Mesendoderm (in vitro differentiated cells): ENCODE data around the gene ADRA2A.

Experiments used
- DNase-seq: peaks from one replicate; pipeline ENCODE4 v3.0.0; 2013
- H2AK5ac ChIP-seq: 2 replicates; pipeline ENCODE4 v1.6.1; 2013; ENCODE audit warnings: low read length, inconsistent platforms
- H2BK120ac ChIP-seq: 2 replicates; pipeline ENCODE4 v1.6.1; 2013; ENCODE audit warnings: low read depth, mild to moderate bottlenecking, low read length, moderate library complexity, mixed read lengths
- H2BK15ac ChIP-seq: replicated peaks from 2 replicates; pipeline ENCODE4 v1.6.1; 2013; ENCODE audit warnings: low read depth, mild to moderate bottlenecking, moderate library complexity
- H2BK5ac ChIP-seq: 2 replicates; pipeline ENCODE4 v1.6.1; 2013; ENCODE audit warnings: low read length, inconsistent platforms
- H3K18ac ChIP-seq: 2 replicates; pipeline ENCODE4 v1.6.1; 2013; ENCODE audit warnings: mild to moderate bottlenecking, low read length, mixed read lengths
- H3K23ac ChIP-seq: one replicate; pipeline ENCODE4 v1.6.1; 2013; ENCODE audit warnings: low read length
- H3K27ac ChIP-seq: 2 replicates; pipeline ENCODE4 v1.5.1; 2013; ENCODE audit warnings: low read depth, mild to moderate bottlenecking, inconsistent platforms, low read length, moderate library complexity
- H3K27me3 ChIP-seq: 2 replicates; pipeline ENCODE4 v1.6.1; 2013; ENCODE audit warnings: low read length, control low read depth, mild to moderate bottlenecking, inconsistent platforms; ENCODE audit not compliant: insufficient read depth, poor library complexity
- H3K36me3 ChIP-seq: 2 replicates; pipeline ENCODE4 v1.6.1; 2013; ENCODE audit warnings: low read length, inconsistent platforms; ENCODE audit not compliant: control insufficient read depth, insufficient read depth
- H3K4ac ChIP-seq: one replicate; pipeline ENCODE4 v1.6.1; 2013; ENCODE audit warnings: low read depth, mild to moderate bottlenecking, low read length, moderate library complexity
- H3K4me1 ChIP-seq: 2 replicates; pipeline ENCODE4 v1.6.1; 2013; ENCODE audit warnings: low read depth, low read length, inconsistent platforms; ENCODE audit not compliant: control insufficient read depth
- H3K4me2 ChIP-seq: 2 replicates; pipeline ENCODE4 v1.6.1; 2013; ENCODE audit warnings: low read length
- H3K4me3 ChIP-seq: 2 replicates; pipeline ENCODE4 v1.5.1; 2013; ENCODE audit warnings: mild to moderate bottlenecking, low read length
- H3K56ac ChIP-seq: one replicate; pipeline ENCODE4 v1.6.1; 2013; ENCODE audit warnings: low read length
- H3K79me1 ChIP-seq: 2 replicates; pipeline ENCODE4 v1.6.1; 2013; ENCODE audit warnings: low read length, inconsistent platforms
- H3K79me2 ChIP-seq: 2 replicates; pipeline ENCODE4 v1.6.1; 2013; ENCODE audit warnings: mild to moderate bottlenecking, low read length; ENCODE audit not compliant: control insufficient read depth, insufficient read depth
- H3K9ac ChIP-seq: 2 replicates; pipeline ENCODE4 v1.6.1; 2013; ENCODE audit warnings: low read length, inconsistent platforms
- H4K5ac ChIP-seq: one replicate; pipeline ENCODE4 v1.6.1; 2013; ENCODE audit warnings: low read length
- H4K8ac ChIP-seq: one replicate; pipeline ENCODE4 v1.6.1; 2013; ENCODE audit warnings: low read depth, mild to moderate bottlenecking, control low read depth, low read length, moderate library complexity
- WGBS: extraction: QIAGEN DNeasy Blood & Tissue Kit; methylation state at CpG from one replicate; pipeline ENCODE4 v1.1.7; 2013; ENCODE audit warnings: low lambda C conversion rate, missing lambda C conversion rate; ENCODE audit not compliant: insufficient coverage; ENCODE audit errors: extremely low coverage; 5-methylcytosine and 5-hydroxymethylcytosine counted together

Gene ADRA2A

GRCh38 chr10:111039522-111039921 is 37.3 kb upstream of the ADRA2A start:
- no peak overlapping the region for H3K18ac ChIP-seq
- no peak overlapping the region for H2BK120ac ChIP-seq
- H2AK5ac ChIP-seq = no peak overlapping the region
- H3K36me3 ChIP-seq = no peaks in the 10 kb centered on the region
- no peak overlapping the region for H2BK15ac ChIP-seq
- no peak overlapping the region for H3K56ac ChIP-seq
- no peaks in the 10 kb centered on the region for H3K4me1 ChIP-seq
- no peak overlapping the region for H3K4me3 ChIP-seq
- H3K23ac ChIP-seq = no peak overlapping the region
- no peaks in the 10 kb centered on the region for H3K79me2 ChIP-seq
- no peak overlapping the region for H2BK5ac ChIP-seq
- no peak overlapping the region for H3K9ac ChIP-seq
- no peak overlapping the region for H4K5ac ChIP-seq
- no peak overlapping the region for H3K4me2 ChIP-seq
- no peak overlapping the region for H3K27ac ChIP-seq
- no peaks in the 10 kb centered on the region for H3K79me1 ChIP-seq
- no peak for DNase-seq
- no peak overlapping the region for H4K8ac ChIP-seq
- H3K4ac ChIP-seq = no peak overlapping the region
- no CpG with 5 or more reads among the region's 2 CpGs for WGBS
- H3K27me3 ChIP-seq = no peaks in the 10 kb centered on the region

GRCh38 chr10:111057006-111057405 is 19.8 kb upstream of the ADRA2A start:
- no peak overlapping the region for H3K18ac ChIP-seq
- no peaks in the 10 kb centered on the region for H3K36me3 ChIP-seq
- H3K27ac ChIP-seq = no peak overlapping the region
- no peak overlapping the region for H3K4ac ChIP-seq
- H3K56ac ChIP-seq = no peak overlapping the region
- no peaks in the 10 kb centered on the region for H3K4me1 ChIP-seq
- H3K23ac ChIP-seq = no peak overlapping the region
- no peak overlapping the region for H3K9ac ChIP-seq
- no peaks in the 10 kb centered on the region for H3K27me3 ChIP-seq
- H3K4me3 ChIP-seq = no peak overlapping the region
- H2BK5ac ChIP-seq = no peak overlapping the region
- no peak for DNase-seq
- no peak overlapping the region for H2BK120ac ChIP-seq
- WGBS = no CpG with 5 or more reads among the region's 1 CpG
- H2AK5ac ChIP-seq = no peak overlapping the region
- H3K79me1 ChIP-seq = no peaks in the 10 kb centered on the region
- H3K4me2 ChIP-seq = no peak overlapping the region
- H3K79me2 ChIP-seq = no peaks in the 10 kb centered on the region
- no peak overlapping the region for H4K8ac ChIP-seq
- no peak overlapping the region for H4K5ac ChIP-seq
- no peak overlapping the region for H2BK15ac ChIP-seq

- no peak overlapping the region for H3K4me2 ChIP-seq
- DNase-seq = no peak
- H3K4me1 ChIP-seq = no peaks in the 10 kb centered on the region
- H2BK120ac ChIP-seq = no peak overlapping the region
- no peaks in the 10 kb centered on the region for H3K79me1 ChIP-seq
- H3K23ac ChIP-seq = no peak overlapping the region
- no peak overlapping the region for H2BK5ac ChIP-seq
- no peak overlapping the region for H3K56ac ChIP-seq
- no peak overlapping the region for H4K5ac ChIP-seq
- no peak overlapping the region for H3K9ac ChIP-seq
- no peak overlapping the region for H3K18ac ChIP-seq
- no peak overlapping the region for H3K4me3 ChIP-seq
- H3K27me3 ChIP-seq = no peaks in the 10 kb centered on the region
- no peak overlapping the region for H2AK5ac ChIP-seq
- no peak overlapping the region for H3K27ac ChIP-seq
- no CpG with 5 or more reads among the region's 2 CpGs for WGBS
- no peak overlapping the region for H2BK15ac ChIP-seq
- no peak overlapping the region for H4K8ac ChIP-seq
- H3K4ac ChIP-seq = no peak overlapping the region
- no peaks in the 10 kb centered on the region for H3K79me2 ChIP-seq
- H3K36me3 ChIP-seq = no peaks in the 10 kb centered on the region
These were observed 13.4 kb upstream of the ADRA2A start for GRCh38 chr10:111063471-111063870.

GRCh38 chr10:111072232-111072631 is 4.6 kb upstream of the ADRA2A start:
- DNase-seq = no peak

GRCh38 chr10:111075577-111076185 is 1.1 kb upstream of the ADRA2A start:
- no peaks in the 10 kb centered on the region for H3K79me1 ChIP-seq
- H2BK15ac ChIP-seq = no peak overlapping the region
- WGBS = no CpG with 5 or more reads among the region's 18 CpGs
- H3K79me2 ChIP-seq = no peaks in the 10 kb centered on the region
- peak overlapping the region; percentile 25 for H3K56ac ChIP-seq
- no peak overlapping the region for H4K5ac ChIP-seq
- no peak overlapping the region for H3K9ac ChIP-seq
- H4K8ac ChIP-seq = no peak overlapping the region
- H2BK5ac ChIP-seq = no peak overlapping the region
- no peaks in the 10 kb centered on the region for H3K4me1 ChIP-seq
- H3K4me2 ChIP-seq = no peak overlapping the region
- H3K27ac ChIP-seq = no peak overlapping the region
- no peak overlapping the region for H3K4me3 ChIP-seq
- H3K23ac ChIP-seq = no peak overlapping the region
- no peak overlapping the region for H2AK5ac ChIP-seq
- no peaks in the 10 kb centered on the region for H3K36me3 ChIP-seq
- peaks cover 7% of the 10 kb centered on the region for H3K27me3 ChIP-seq
- H3K4ac ChIP-seq = no peak overlapping the region
- no peak overlapping the region for H2BK120ac ChIP-seq
- DNase-seq = no peak
- no peak overlapping the region for H3K18ac ChIP-seq

More at GRCh38 chr10:111072232-111072631, 4.6 kb upstream of the ADRA2A start:
- no peak overlapping the region for H3K23ac ChIP-seq
- H3K36me3 ChIP-seq = no peaks in the 10 kb centered on the region
- no peak overlapping the region for H3K4me3 ChIP-seq
- H2AK5ac ChIP-seq = no peak overlapping the region
- H3K9ac ChIP-seq = no peak overlapping the region
- H3K4me1 ChIP-seq = no peaks in the 10 kb centered on the region
- H3K27ac ChIP-seq = no peak overlapping the region
- no peak overlapping the region for H3K56ac ChIP-seq
- no peaks in the 10 kb centered on the region for H3K79me1 ChIP-seq
- no peak overlapping the region for H3K4me2 ChIP-seq
- H3K4ac ChIP-seq = no peak overlapping the region
- no peak overlapping the region for H3K18ac ChIP-seq
- H4K8ac ChIP-seq = no peak overlapping the region
- no peak overlapping the region for H2BK5ac ChIP-seq
- no peak overlapping the region for H4K5ac ChIP-seq
- peaks cover 1% of the 10 kb centered on the region for H3K27me3 ChIP-seq
- H2BK15ac ChIP-seq = no peak overlapping the region
- no peak overlapping the region for H2BK120ac ChIP-seq
- WGBS = no CpG with 5 or more reads among the region's 3 CpGs
- no peaks in the 10 kb centered on the region for H3K79me2 ChIP-seq

GRCh38 chr10:111076191-111076681 is 593 bp upstream of the ADRA2A start:
- peak overlapping the region; percentile 42 for H3K56ac ChIP-seq
- peaks cover 7% of the 10 kb centered on the region for H3K27me3 ChIP-seq
- H4K5ac ChIP-seq = no peak overlapping the region
- no peak overlapping the region for H2BK15ac ChIP-seq
- H3K9ac ChIP-seq = peak overlapping the region; percentile 36
- DNase-seq = peak; percentile 85
- no peaks in the 10 kb centered on the region for H3K36me3 ChIP-seq
- H2BK5ac ChIP-seq = no peak overlapping the region
- no peaks in the 10 kb centered on the region for H3K4me1 ChIP-seq
- no peak overlapping the region for H3K23ac ChIP-seq
- H3K79me2 ChIP-seq = no peaks in the 10 kb centered on the region
- no peak overlapping the region for H3K27ac ChIP-seq
- no CpG with 5 or more reads among the region's 39 CpGs for WGBS
- peak overlapping the region; percentile 17 for H3K4me3 ChIP-seq
- no peak overlapping the region for H3K18ac ChIP-seq
- H3K4me2 ChIP-seq = peak overlapping the region; percentile 91
- H4K8ac ChIP-seq = no peak overlapping the region
- no peak overlapping the region for H2AK5ac ChIP-seq
- H2BK120ac ChIP-seq = no peak overlapping the region
- no peak overlapping the region for H3K4ac ChIP-seq
- no peaks in the 10 kb centered on the region for H3K79me1 ChIP-seq
